ENCODE measurements around the gene ART4. TPM values are rescaled to one million over a fixed set of nuclear protein-coding genes. Genes with fewer than 3 reads are reported as not detected.
A peak's percentile ranks its signal among the peaks of the same experiment; 100 is the strongest.

ART4 gene
- total and polyA plus RNA-seq, 2 donors (not counting 3 experiments of a cell fraction or from before 2014, with no cell fraction given): 12.5 to 54.7 TPM

DNA sequence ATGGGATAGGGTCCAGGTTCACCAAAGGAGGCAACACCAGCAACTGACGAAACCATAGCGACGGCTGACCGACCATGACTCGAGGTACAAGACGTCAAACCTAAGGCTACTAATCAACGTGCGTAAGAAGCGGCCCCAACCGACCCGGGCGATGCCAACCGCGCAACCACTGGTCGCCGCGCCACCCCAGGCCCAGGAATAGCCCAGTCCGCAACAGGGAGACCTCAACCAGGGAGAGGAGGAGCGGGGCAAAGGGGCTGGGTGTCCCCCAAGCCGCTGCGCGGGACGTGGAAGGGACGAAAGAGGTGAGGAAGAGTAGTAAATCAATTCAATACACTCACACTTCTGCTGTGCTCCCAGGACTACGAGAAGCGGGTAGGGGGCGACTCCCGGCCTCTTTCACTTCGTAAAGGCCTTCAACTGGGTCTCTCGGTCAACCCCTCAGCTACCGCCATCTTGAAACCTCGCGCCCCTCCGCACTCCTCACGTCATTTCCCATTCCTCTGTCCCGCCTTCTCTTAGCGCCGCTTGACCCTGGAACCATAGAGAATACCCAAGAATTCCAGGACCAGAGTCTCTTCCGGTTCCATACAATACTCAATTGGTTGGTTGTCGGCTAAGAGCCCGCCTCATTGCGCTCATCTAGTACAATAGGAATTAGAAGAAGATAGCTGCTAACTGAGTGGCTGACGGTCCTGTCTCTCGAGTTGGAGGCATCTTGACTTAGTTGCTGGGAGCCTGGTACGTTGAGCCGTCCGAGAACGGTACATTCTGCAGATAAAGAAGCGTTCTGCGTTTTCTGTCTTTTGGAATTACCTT is 40.1 kb downstream of the ART4 start, which contains the start of the genes C12orf60 and WBP11:
C12orf60 (plus strand) TSS at position 660 of the 819 bp plus-strand sequence. CDS start 19,266 bp downstream, outside the sequence.
WBP11 (minus strand) TSS at position 468 of the 819 bp plus-strand sequence. CDS start 2,095 bp downstream, outside the sequence.
- peak within 1 kb of the TSS; percentile 88 for H2AFZ ChIP-seq (ENCODE audit: low read depth, low read length)
- ChIA-PET CTCF (interaction anchor here (0.8 to 3.2 kb wide), 12 partner anchors 8 to 565 kb away, joined by 3 to 20 read pairs (median 6); partner anchors contain the start of gene RERG), POLR2A (interaction anchor here (0.7 to 1.3 kb wide), 7 partner anchors 8 to 157 kb away, joined by 3 to 12 read pairs (median 3); a partner anchor contains a TSS)
- peaks cover 42% of the 10 kb centered on the region for H3K79me2 ChIP-seq (ENCODE audit: control insufficient read depth, insufficient read depth, low read length)
- H3K27me3 ChIP-seq (ENCODE audit: control insufficient read depth in 2 of 2, insufficient read depth in 2 of 2, low read length in 2 of 2): no peaks in the 10 kb centered on the region
- H3K36me3 ChIP-seq (ENCODE audit: control insufficient read depth in 2 of 2, extremely low read depth in 1 of 2, insufficient read depth in 2 of 2, low read length in 2 of 2): peaks cover 4 to 9% of the 10 kb centered on the region in 2 experiments
- peak; percentile 99 for DNase-seq (ENCODE audit: low read depth, low spot score)
- H3K4me3 ChIP-seq (replicated peaks in 1 of 3; ENCODE audit: insufficient read depth in 1 of 3, low read depth in 1 of 3, low read length in 3 of 3): peak within 1 kb of the TSS; percentile 82 to 98 (median 97)
- peaks cover 17% of the 10 kb centered on the region for H3K4me1 ChIP-seq (ENCODE audit: control insufficient read depth, extremely low read depth, insufficient read depth, low read length)
- peak; percentile 96 for FAIRE-seq
- H3K27ac ChIP-seq (ENCODE audit: insufficient read depth, low read depth, low read length): peak within 1 kb of the TSS; percentile 90
- TF ChIP-seq JUN (IDR thresholded peaks at IDR 0.05; ENCODE audit: borderline replicate concordance, insufficient read depth, insufficient read length, low read depth) (no peak), POLR2A (IDR thresholded peaks at IDR 0.05; ENCODE audit: low read depth, low read length) (peak; percentile 92), POLR2AphosphoS5 (IDR thresholded peaks at IDR 0.05; ENCODE audit: insufficient read depth, low read depth, low read length) (peak; percentile 80)
- intact Hi-C loops (cut with micrococcal nuclease): loop anchor here (1.0 kb wide), 6 partner anchors 29 to 418 kb away; partner anchors contain the start of gene ARHGDIB
- no peaks in the 10 kb centered on the region for H3K9me1 ChIP-seq (replicated peaks; ENCODE audit: control insufficient read depth, extremely low read depth, insufficient read depth, low read length)
- peak within 1 kb of the TSS; percentile 97 for H3K9ac ChIP-seq (replicated peaks; ENCODE audit: extremely low read depth, insufficient read depth, low read length)
- TSS peak; percentile 57 for BruUV-seq (replicated peaks)
- no peaks in the 10 kb centered on the region for H3K9me3 ChIP-seq (replicated peaks; ENCODE audit: control insufficient read depth, insufficient read depth, low read length)
- dilution Hi-C loops (cut with MboI; ENCODE audit: extremely low pct_ligation_motif_present, low sequenced_read_pairs): no loop called here
- H4K20me1 ChIP-seq (replicated peaks; ENCODE audit: control insufficient read depth, extremely low read depth, insufficient read depth, low read length): no peaks in the 10 kb centered on the region
- peak within 1 kb of the TSS; percentile 95 for H3K4me2 ChIP-seq (ENCODE audit: insufficient read depth, low read length)

DNA sequence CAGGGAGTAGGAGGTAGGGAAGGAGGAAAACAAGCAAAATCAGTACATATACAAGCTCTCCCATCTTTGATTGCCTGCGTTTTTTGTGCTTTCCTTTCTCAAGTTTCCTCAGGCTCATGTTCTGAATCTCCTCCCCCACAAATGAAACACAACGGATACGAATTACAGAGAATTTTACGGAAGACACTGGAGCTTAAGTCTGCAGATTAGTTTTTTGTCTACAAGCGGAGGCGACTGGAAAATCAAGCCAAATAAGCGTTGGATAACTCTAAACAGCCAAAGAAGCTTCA is 40.7 kb downstream of the ART4 start:
- Histone ChIP-seq H3K27ac (ENCODE audit: insufficient read depth, low read depth, low read length) (peak overlapping the region; percentile 90), H3K4me2 (ENCODE audit: insufficient read depth, low read length) (peak overlapping the region; percentile 80), H3K9me3 (replicated peaks; ENCODE audit: control insufficient read depth, insufficient read depth, low read length) (no peaks in the 10 kb centered on the region), H3K79me2 (ENCODE audit: control insufficient read depth, insufficient read depth, low read length) (peaks cover 45% of the 10 kb centered on the region), H2AFZ (ENCODE audit: low read depth, low read length) (peak overlapping the region; percentile 87), H3K9ac (replicated peaks; ENCODE audit: extremely low read depth, insufficient read depth, low read length) (peak overlapping the region; percentile 97), H3K4me1 (ENCODE audit: control insufficient read depth, extremely low read depth, insufficient read depth, low read length) (peaks cover 17% of the 10 kb centered on the region), H3K36me3 (ENCODE audit: control insufficient read depth in 2 of 2, extremely low read depth in 1 of 2, insufficient read depth in 2 of 2, low read length in 2 of 2) (peaks cover 4 to 9% of the 10 kb centered on the region in 2 experiments), H3K4me3 (replicated peaks in 1 of 3; ENCODE audit: insufficient read depth in 1 of 3, low read depth in 1 of 3, low read length in 3 of 3) (peak overlapping the region; percentile 76 to 98 (median 97)), H4K20me1 (replicated peaks; ENCODE audit: control insufficient read depth, extremely low read depth, insufficient read depth, low read length) (no peaks in the 10 kb centered on the region), H3K9me1 (replicated peaks; ENCODE audit: control insufficient read depth, extremely low read depth, insufficient read depth, low read length) (no peaks in the 10 kb centered on the region), H3K27me3 (ENCODE audit: control insufficient read depth in 2 of 2, insufficient read depth in 2 of 2, low read length in 2 of 2) (no peaks in the 10 kb centered on the region)
- no peak for FAIRE-seq
- ChIA-PET POLR2A (interaction anchor here (0.7 to 1.3 kb wide), 6 partner anchors 8 to 42 kb away, joined by 3 to 12 read pairs (median 6); a partner anchor contains a TSS), CTCF (interaction anchor here (0.8 to 3.2 kb wide), 12 partner anchors 9 to 564 kb away, joined by 3 to 20 read pairs (median 6); partner anchors contain the start of gene RERG)
- DNase-seq (ENCODE audit: low read depth, low spot score): no peak
- dilution Hi-C loops (cut with MboI; ENCODE audit: extremely low pct_ligation_motif_present, low sequenced_read_pairs): no loop called here
- TF ChIP-seq, protein P1, sequence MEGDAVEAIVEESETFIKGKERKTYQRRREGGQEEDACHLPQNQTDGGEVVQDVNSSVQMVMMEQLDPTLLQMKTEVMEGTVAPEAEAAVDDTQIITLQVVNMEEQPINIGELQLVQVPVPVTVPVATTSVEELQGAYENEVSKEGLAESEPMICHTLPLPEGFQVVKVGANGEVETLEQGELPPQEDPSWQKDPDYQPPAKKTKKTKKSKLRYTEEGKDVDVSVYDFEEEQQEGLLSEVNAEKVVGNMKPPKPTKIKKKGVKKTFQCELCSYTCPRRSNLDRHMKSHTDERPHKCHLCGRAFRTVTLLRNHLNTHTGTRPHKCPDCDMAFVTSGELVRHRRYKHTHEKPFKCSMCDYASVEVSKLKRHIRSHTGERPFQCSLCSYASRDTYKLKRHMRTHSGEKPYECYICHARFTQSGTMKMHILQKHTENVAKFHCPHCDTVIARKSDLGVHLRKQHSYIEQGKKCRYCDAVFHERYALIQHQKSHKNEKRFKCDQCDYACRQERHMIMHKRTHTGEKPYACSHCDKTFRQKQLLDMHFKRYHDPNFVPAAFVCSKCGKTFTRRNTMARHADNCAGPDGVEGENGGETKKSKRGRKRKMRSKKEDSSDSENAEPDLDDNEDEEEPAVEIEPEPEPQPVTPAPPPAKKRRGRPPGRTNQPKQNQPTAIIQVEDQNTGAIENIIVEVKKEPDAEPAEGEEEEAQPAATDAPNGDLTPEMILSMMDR (IDR thresholded peaks at IDR 0.05; ENCODE audit: extremely low read depth in 1 of 2, insufficient read depth in 1 of 2, low read depth in 1 of 2, low read length in 2 of 2): no peak
- TF ChIP-seq POLR2A (IDR thresholded peaks at IDR 0.05; ENCODE audit: low read depth, low read length) (no peak), MYC (IDR thresholded peaks at IDR 0.05; ENCODE audit: low read depth, low read length) (no peak), JUN (IDR thresholded peaks at IDR 0.05; ENCODE audit: borderline replicate concordance, insufficient read depth, insufficient read length, low read depth) (no peak), GATA2 (IDR thresholded peaks at IDR 0.05; ENCODE audit: insufficient read depth, insufficient read length, low read depth, low read length) (no peak), POLR2AphosphoS5 (IDR thresholded peaks at IDR 0.05; ENCODE audit: insufficient read depth, low read depth, low read length) (no peak), EZH2 (IDR thresholded peaks at IDR 0.05; ENCODE audit: borderline replicate concordance, low read depth, low read length, severe bottlenecking) (no peak), FOS (IDR thresholded peaks at IDR 0.05; ENCODE audit: borderline replicate concordance, insufficient read depth, low read length) (no peak)
- TF ChIP-seq, protein P2, sequence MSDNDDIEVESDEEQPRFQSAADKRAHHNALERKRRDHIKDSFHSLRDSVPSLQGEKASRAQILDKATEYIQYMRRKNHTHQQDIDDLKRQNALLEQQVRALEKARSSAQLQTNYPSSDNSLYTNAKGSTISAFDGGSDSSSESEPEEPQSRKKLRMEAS (IDR thresholded peaks at IDR 0.05; ENCODE audit: insufficient read depth, insufficient read length): no peak
- intact Hi-C loops (cut with micrococcal nuclease): loop anchor here (1.0 kb wide), 6 partner anchors 28 to 417 kb away; partner anchors contain the start of gene ARHGDIB
- BruUV-seq (replicated peaks): no TSS peak
